AG04450 (cell line): ENCODE data around the gene DUSP19. TPM values are rescaled to one million over a fixed set of nuclear protein-coding genes. Genes with fewer than 3 reads are reported as not detected.
A peak's percentile ranks its signal among the peaks of the same experiment; 100 is the strongest.

Source experiments
- CTCF ChIA-PET: fragments of 300-600, 350-600 bp; formaldehyde crosslinking; extraction: SDS; loops from one replicate; lab custom pipeline; 2022; ENCODE audit warnings: antibody characterized with exemption, inconsistent platforms; lab: Charles Lee
- POLR2A ChIA-PET: fragments of 350-600 bp; formaldehyde crosslinking; extraction: SDS; loops from one replicate; lab custom pipeline; 2021; ENCODE audit warnings: antibody characterized with exemption, inconsistent platforms; lab: Yijun Ruan, JAX
- DNase-seq: peaks from one replicate; pipeline ENCODE4 v3.0.0-alpha.2; 2011; ENCODE audit warnings: low read depth, low spot score
- H3K27ac ChIP-seq: one replicate; pipeline ENCODE4 v1.5.1; 2012; ENCODE audit warnings: low read depth, low read length, control low read depth
- H3K27me3 ChIP-seq: one replicate; pipeline ENCODE4 v1.6.0; 2012; ENCODE audit warnings: low read length; ENCODE audit not compliant: control insufficient read depth, insufficient read depth
- H3K4me3 ChIP-seq: 2 replicates; pipeline ENCODE4 v1.5.1; 2011; ENCODE audit warnings: mild to moderate bottlenecking, low read depth, low read length, control low read depth
- H3K9me3 ChIP-seq: 2 replicates; pipeline ENCODE4 v1.5.1; 2012; ENCODE audit warnings: low read length; ENCODE audit not compliant: control insufficient read depth, insufficient read depth
- CTCF ChIP-seq: IDR thresholded peaks from 2 replicates; pipeline ENCODE4 v1.5.1; 2011; ENCODE audit warnings: low read depth, low read length, control low read depth, inconsistent platforms
- polyA minus RNA-seq: library from RNA; depleted of rRNA, polyadenylated mRNA; stranded (reverse); fragments of >200 nt; gene quantifications from 2 replicates; pipeline ENCODE4 v1.2.3, GENCODE V29; 2011; rRNA and poly(A)+ RNA removed
- polyA plus RNA-seq: library from polyadenylated mRNA; depleted of rRNA; stranded (reverse); fragments of >200 nt; gene quantifications from 2 replicates; pipeline ENCODE4 v1.2.3, GENCODE V29; 2011; rRNA removed

The DUSP19 gene, protein sequence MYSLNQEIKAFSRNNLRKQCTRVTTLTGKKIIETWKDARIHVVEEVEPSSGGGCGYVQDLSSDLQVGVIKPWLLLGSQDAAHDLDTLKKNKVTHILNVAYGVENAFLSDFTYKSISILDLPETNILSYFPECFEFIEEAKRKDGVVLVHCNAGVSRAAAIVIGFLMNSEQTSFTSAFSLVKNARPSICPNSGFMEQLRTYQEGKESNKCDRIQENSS
- polyA plus RNA-seq (2.3 and 3.6 TPM in 2 replicates), polyA minus RNA-seq (4.2 and 4.7 TPM in 2 replicates)

DNA sequence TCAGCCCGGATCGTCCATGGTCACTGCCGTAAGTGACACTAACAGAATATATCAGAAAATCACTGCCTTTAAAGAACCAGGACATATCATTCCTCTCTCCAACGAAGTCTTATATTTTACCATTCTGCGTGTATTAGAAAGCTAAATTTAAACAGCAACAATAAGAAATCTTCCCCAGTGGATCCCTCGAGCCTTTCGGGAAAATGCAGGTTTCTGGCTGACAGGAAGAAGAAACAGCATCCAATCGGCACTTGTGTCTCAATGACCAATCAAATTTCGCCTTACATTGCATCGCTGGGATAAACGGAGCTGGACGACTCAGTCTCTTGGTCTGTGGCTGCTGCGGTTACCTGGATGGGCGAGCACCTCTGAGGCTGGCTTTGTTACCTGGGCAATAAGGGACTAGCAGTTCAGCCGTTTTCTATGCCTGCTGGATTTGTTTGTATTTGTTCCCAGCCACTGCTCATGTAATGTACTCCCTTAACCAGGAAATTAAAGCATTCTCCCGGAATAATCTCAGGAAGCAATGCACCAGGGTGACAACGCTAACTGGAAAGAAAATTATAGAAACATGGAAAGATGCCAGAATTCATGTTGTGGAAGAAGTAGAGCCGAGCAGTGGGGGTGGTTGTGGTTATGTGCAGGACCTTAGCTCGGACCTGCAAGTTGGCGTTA is at the start of gene DUSP19:
TSS of gene DUSP19 (plus strand) at position 284 of the 675 bp plus-strand sequence. CDS start at position 471, 187 bp downstream.
- no peaks in the 10 kb centered on the region for H3K9me3 ChIP-seq
- H3K27me3 ChIP-seq: peaks cover 9% of the 10 kb centered on the region
- no peak for TF ChIP-seq CTCF
- ChIA-PET CTCF (interaction anchor here (0.5 to 2.6 kb wide), 6 partner anchors 8 to 397 kb away, joined by 3 to 13 read pairs (median 6); no protein-coding TSS in a partner anchor), POLR2A (no interaction called here)
- DNase-seq: peak; percentile 80
- H3K4me3 ChIP-seq: peak within 1 kb of the TSS; percentile 79
- no peak within 1 kb of the TSS for H3K27ac ChIP-seq

GRCh38 chr2:183029219-183029618 is 49.3 kb upstream of the DUSP19 start:
- H3K27ac ChIP-seq: no peak overlapping the region
- no peaks in the 10 kb centered on the region for H3K9me3 ChIP-seq
- H3K4me3 ChIP-seq: no peak overlapping the region
- TF ChIP-seq CTCF: no peak
- DNase-seq: no peak
- POLR2A ChIA-PET: interaction anchor here (0.7 kb wide), 1 partner anchor 12 kb away, joined by 4 read pairs; no protein-coding TSS in a partner anchor
- H3K27me3 ChIP-seq: no peaks in the 10 kb centered on the region
- CTCF ChIA-PET: interaction anchor here (0.6 to 0.9 kb wide), 3 partner anchors 17 to 160 kb away, joined by 3 to 4 read pairs (median 3); no protein-coding TSS in a partner anchor

- Histone ChIP-seq H3K27ac (no peak overlapping the region), H3K27me3 (no peaks in the 10 kb centered on the region), H3K9me3 (no peaks in the 10 kb centered on the region), H3K4me3 (no peak overlapping the region)
- no peak for TF ChIP-seq CTCF
- DNase-seq: no peak
- POLR2A ChIA-PET: no interaction called here
- CTCF ChIA-PET: no interaction called here
These were observed 46.4 kb upstream of the DUSP19 start for GRCh38 chr2:183031911-183032794.

GRCh38 chr2:183033951-183034350 is 44.6 kb upstream of the DUSP19 start:
- no peak for TF ChIP-seq CTCF
- Histone ChIP-seq H3K27me3 (no peaks in the 10 kb centered on the region), H3K9me3 (no peaks in the 10 kb centered on the region), H3K4me3 (no peak overlapping the region), H3K27ac (no peak overlapping the region)
- CTCF ChIA-PET: no interaction called here
- no peak for DNase-seq
- POLR2A ChIA-PET: no interaction called here
